ENCODE results near the gene PRCC. TPM values are rescaled to one million over a fixed set of nuclear protein-coding genes. Genes with fewer than 3 reads are reported as not detected.
"Not testable (repeated sequence)": the region's sequence is repeated elsewhere in the genome, so short reads cannot be mapped to it uniquely, and the experiment has no call there.

Gene PRCC
- total RNA-seq, 2 donors from 2014 or later: 22.9 to 34.5 TPM

DNA sequence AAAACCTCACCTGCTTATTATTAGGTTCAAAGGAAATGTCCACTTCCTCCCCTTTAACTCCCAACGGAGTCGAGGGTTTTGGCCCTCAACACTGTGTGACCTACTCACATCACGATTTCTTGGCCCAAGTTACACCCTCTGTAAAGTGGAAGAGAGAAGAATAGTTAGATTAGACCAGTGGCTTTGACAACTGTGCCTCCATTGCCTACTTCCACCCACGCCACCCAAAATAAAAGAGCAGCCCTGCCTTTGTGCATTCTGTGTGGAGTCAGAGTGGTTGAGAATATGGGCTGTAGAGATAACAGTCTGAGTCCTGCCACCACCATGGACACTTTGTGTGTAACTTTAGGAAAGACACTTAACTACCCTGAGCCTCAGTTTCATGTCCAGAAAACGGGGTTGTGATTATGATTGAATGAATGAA, 11.8 kb upstream of the PRCC start:
- ATAC-seq (ENCODE audit: insufficient number of reproducible peaks, low FRiP score, low read depth) (no peak), DNase-seq (ENCODE audit: low spot score) (no peak)
- Histone ChIP-seq H3K27me3 (replicated peaks; ENCODE audit: insufficient read depth) (no peaks in the 10 kb centered on the region), H3K9me3 (no peaks in the 10 kb centered on the region), H3K36me3 (no peaks in the 10 kb centered on the region), H3K27ac (no peak overlapping the region), H3K4me1 (ENCODE audit: control insufficient read depth in 1 of 2, low read depth in 2 of 2) (peaks cover 7 to 11% of the 10 kb centered on the region in 2 donors), H3K4me3 (no peak overlapping the region)
- TF ChIP-seq CTCF (IDR thresholded peaks at IDR 0.05): no peak

DNA sequence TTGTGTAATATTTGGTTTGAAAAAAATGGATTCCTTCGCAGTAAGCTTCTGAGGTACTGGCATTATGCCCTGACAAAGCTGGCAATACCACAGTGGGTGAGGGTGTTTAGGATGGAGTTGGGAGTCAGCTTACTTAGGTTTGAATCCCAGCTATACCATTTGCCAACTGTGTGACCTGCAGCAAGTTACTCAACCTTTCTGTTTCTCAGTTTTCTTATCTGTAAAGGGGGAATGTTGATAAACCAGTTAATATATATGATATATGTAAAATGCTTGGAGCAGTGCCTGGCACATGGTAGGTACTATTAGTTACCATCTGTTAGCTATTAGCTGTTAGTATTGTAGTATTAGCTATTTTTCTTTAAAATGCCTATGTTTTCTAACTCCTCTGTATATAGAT, 11.0 kb upstream of the PRCC start:
- no peak for DNase-seq (ENCODE audit: low spot score)
- H3K9me3 ChIP-seq: no peaks in the 10 kb centered on the region
- no peak for TF ChIP-seq CTCF (IDR thresholded peaks at IDR 0.05)
- no peaks in the 10 kb centered on the region for H3K36me3 ChIP-seq
- no peaks in the 10 kb centered on the region for H3K27me3 ChIP-seq (replicated peaks; ENCODE audit: insufficient read depth)
- H3K4me1 ChIP-seq (ENCODE audit: control insufficient read depth in 1 of 2, low read depth in 2 of 2): peaks cover 7 to 11% of the 10 kb centered on the region in 2 donors
- no peak for ATAC-seq (ENCODE audit: insufficient number of reproducible peaks, low FRiP score, low read depth)
- no peak overlapping the region for H3K4me3 ChIP-seq
- no peak overlapping the region for H3K27ac ChIP-seq

DNA sequence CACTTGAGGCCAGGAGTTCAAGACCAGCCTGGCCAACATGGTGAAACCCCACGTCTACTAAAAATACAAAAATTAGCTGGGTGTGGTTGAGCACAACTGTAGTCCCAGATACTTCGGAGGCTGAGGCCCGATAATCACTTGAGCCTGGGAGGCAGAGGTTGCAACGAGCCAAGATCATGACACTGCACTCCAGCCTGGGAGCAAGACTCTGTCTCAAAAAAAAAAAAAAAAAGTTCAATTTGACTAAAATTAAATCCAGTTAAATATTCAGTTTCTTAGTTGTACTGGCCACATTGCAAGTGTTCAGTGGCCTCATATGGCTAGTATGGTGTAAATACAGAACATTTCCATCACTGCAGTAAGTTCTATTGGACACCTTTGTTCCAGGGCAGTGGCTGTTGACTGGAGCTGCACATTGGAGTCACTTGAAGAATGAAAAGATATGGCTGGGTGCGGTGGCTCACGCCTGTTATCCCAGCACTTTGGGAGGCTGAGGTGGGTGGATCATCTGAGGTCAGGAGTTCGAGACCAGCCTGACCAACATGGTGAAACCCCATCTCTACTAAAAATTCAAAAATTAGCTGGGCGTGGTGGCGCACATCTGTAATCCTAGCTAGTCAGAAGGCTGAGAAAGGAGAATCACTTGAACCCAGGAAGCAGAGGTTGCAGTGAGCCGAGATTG, 9.6 kb upstream of the PRCC start:
- ATAC-seq (ENCODE audit: insufficient number of reproducible peaks, low FRiP score, low read depth); DNase-seq (ENCODE audit: low spot score): not testable (repeated sequence)

GRCh38 chr1:156760092-156760795, 7.1 kb upstream of the PRCC start:
- Histone ChIP-seq H3K9me3 (no peaks in the 10 kb centered on the region), H3K36me3 (no peaks in the 10 kb centered on the region), H3K27ac (no peak overlapping the region), H3K27me3 (replicated peaks; ENCODE audit: insufficient read depth) (no peaks in the 10 kb centered on the region), H3K4me3 (no peak overlapping the region), H3K4me1 (ENCODE audit: control insufficient read depth in 1 of 2, low read depth in 2 of 2) (no peaks in the 10 kb centered on the region)
- no peak for DNase-seq (ENCODE audit: low spot score)
- no peak for TF ChIP-seq CTCF (IDR thresholded peaks at IDR 0.05)
- ATAC-seq (ENCODE audit: insufficient number of reproducible peaks, low FRiP score, low read depth): no peak

More for the DNA sequence above, 9.6 kb upstream of the PRCC start:
- H3K27me3 ChIP-seq (replicated peaks; ENCODE audit: insufficient read depth); H3K36me3 ChIP-seq; H3K27ac ChIP-seq; H3K4me1 ChIP-seq (ENCODE audit: control insufficient read depth in 1 of 2, low read depth in 2 of 2); H3K9me3 ChIP-seq; H3K4me3 ChIP-seq: not testable (repeated sequence)

- DNase-seq (ENCODE audit: low spot score) (no peak), ATAC-seq (ENCODE audit: insufficient number of reproducible peaks, low FRiP score, low read depth) (no peak)
- Histone ChIP-seq H3K36me3 (no peaks in the 10 kb centered on the region), H3K27me3 (replicated peaks; ENCODE audit: insufficient read depth) (no peaks in the 10 kb centered on the region), H3K4me1 (ENCODE audit: control insufficient read depth in 1 of 2, low read depth in 2 of 2) (no peaks in the 10 kb centered on the region), H3K4me3 (no peak overlapping the region), H3K27ac (no peak overlapping the region), H3K9me3 (no peaks in the 10 kb centered on the region)
- TF ChIP-seq CTCF (IDR thresholded peaks at IDR 0.05): no peak
Observed at GRCh38 chr1:156760796-156761104, 6.6 kb upstream of the PRCC start.

- not testable (repeated sequence) for ATAC-seq (ENCODE audit: insufficient number of reproducible peaks, low FRiP score, low read depth); H3K4me3 ChIP-seq; H3K27me3 ChIP-seq (replicated peaks; ENCODE audit: insufficient read depth); H3K36me3 ChIP-seq; H3K9me3 ChIP-seq; DNase-seq (ENCODE audit: low spot score); H3K27ac ChIP-seq
- peaks cover 15 to 28% of the 10 kb centered on the region in 2 donors for H3K4me1 ChIP-seq (ENCODE audit: control insufficient read depth in 1 of 2, low read depth in 2 of 2)
Observed at GRCh38 chr1:156765136-156765535, 2.2 kb upstream of the PRCC start.
